ENCODE measurements around the gene MEOX1.

MEOX1 gene

GRCh38 chr17:43662413-43663141 is 855 bp upstream of the MEOX1 start:
- no peaks in the 10 kb centered on the region for H3K9me3 ChIP-seq
- H3K4me3 ChIP-seq (ENCODE audit: low read depth in 1 of 2, low read length in 1 of 2) = no peak overlapping the region
- H3K4me1 ChIP-seq (ENCODE audit: control insufficient read depth in 1 of 2, insufficient read depth in 1 of 2, low read depth in 1 of 2, low read length in 1 of 2) = no peaks in the 10 kb centered on the region
- TF ChIP-seq CTCF (IDR thresholded peaks at IDR 0.05) = no peak
- peaks cover 27% of the 10 kb centered on the region for H3K27me3 ChIP-seq
- H3K36me3 ChIP-seq = no peaks in the 10 kb centered on the region
- no peak overlapping the region for H3K27ac ChIP-seq

GRCh38 chr17:43660816-43661493 is 767 bp downstream of the MEOX1 start:
- no peak overlapping the region for H3K4me3 ChIP-seq (ENCODE audit: low read depth in 1 of 2, low read length in 1 of 2)
- H3K27ac ChIP-seq = no peak overlapping the region
- peaks cover 27% of the 10 kb centered on the region for H3K27me3 ChIP-seq
- H3K36me3 ChIP-seq = no peaks in the 10 kb centered on the region
- H3K9me3 ChIP-seq = no peaks in the 10 kb centered on the region
- peaks cover 0 to 7% of the 10 kb centered on the region in 2 experiments for H3K4me1 ChIP-seq (ENCODE audit: control insufficient read depth in 1 of 2, insufficient read depth in 1 of 2, low read depth in 1 of 2, low read length in 1 of 2)
- TF ChIP-seq CTCF (IDR thresholded peaks at IDR 0.05) = no peak

GRCh38 chr17:43659823-43660617 is 1.7 kb downstream of the MEOX1 start:
- Histone ChIP-seq H3K36me3 (no peaks in the 10 kb centered on the region), H3K9me3 (no peaks in the 10 kb centered on the region), H3K4me3 (ENCODE audit: low read depth in 1 of 2, low read length in 1 of 2) (no peak overlapping the region), H3K27ac (no peak overlapping the region), H3K27me3 (peaks cover 27% of the 10 kb centered on the region), H3K4me1 (ENCODE audit: control insufficient read depth in 1 of 2, insufficient read depth in 1 of 2, low read depth in 1 of 2, low read length in 1 of 2) (peaks cover 4 to 11% of the 10 kb centered on the region in 2 experiments)
- TF ChIP-seq CTCF (IDR thresholded peaks at IDR 0.05) = no peak

GRCh38 chr17:43658900-43659299 is 2.8 kb downstream of the MEOX1 start:
- Histone ChIP-seq H3K36me3 (no peaks in the 10 kb centered on the region), H3K27ac (no peak overlapping the region), H3K4me3 (ENCODE audit: low read depth in 1 of 2, low read length in 1 of 2) (no peak overlapping the region), H3K9me3 (no peaks in the 10 kb centered on the region), H3K27me3 (peaks cover 27% of the 10 kb centered on the region), H3K4me1 (ENCODE audit: control insufficient read depth in 1 of 2, insufficient read depth in 1 of 2, low read depth in 1 of 2, low read length in 1 of 2) (peaks cover 4 to 11% of the 10 kb centered on the region in 2 experiments)
- no peak for TF ChIP-seq CTCF (IDR thresholded peaks at IDR 0.05)

GRCh38 chr17:43655693-43656255 is 5.9 kb downstream of the MEOX1 start:
- H3K4me1 ChIP-seq (ENCODE audit: control insufficient read depth in 1 of 2, insufficient read depth in 1 of 2, low read depth in 1 of 2, low read length in 1 of 2) = peaks cover 4 to 11% of the 10 kb centered on the region in 2 experiments
- H3K27ac ChIP-seq = no peak overlapping the region
- no peaks in the 10 kb centered on the region for H3K36me3 ChIP-seq
- H3K4me3 ChIP-seq (ENCODE audit: low read depth in 1 of 2, low read length in 1 of 2) = no peak overlapping the region
- no peaks in the 10 kb centered on the region for H3K9me3 ChIP-seq
- no peak for TF ChIP-seq CTCF (IDR thresholded peaks at IDR 0.05)
- H3K27me3 ChIP-seq = peaks cover 7% of the 10 kb centered on the region

All from neutrophil (primary cell).